Pancreas (tissue), 10 donors: ENCODE data around the gene ABCA10. TPM values are rescaled to one million over a fixed set of nuclear protein-coding genes. Genes with fewer than 3 reads are reported as not detected.

ENCODE experiments used
- ATAC-seq, 4 donors: fragments of 200-7000 bp; cut with Tn5 transposase; one replicate each; pipeline versions ENCODE4 v1.8.0 to v1.9.1; 2020; ENCODE audit warnings: mild to moderate bottlenecking in 4 of 4, moderate library complexity in 4 of 4
- DNase-seq, 6 donors: peaks; one replicate each; pipeline ENCODE4 v3.0.0-alpha.2; 2020
- FAIRE-seq: peaks from 2 replicates; lab custom pipeline; 2012; peaks lifted over from hg19 to GRCh38; lab: Jason Lieb, UNC
- H3K27ac ChIP-seq, 4 donors: fragments of 200-600 bp; sonication (generic); 1 replicate in 3 of 4; 2 replicates in 1 of 4; pipeline versions ENCODE4 v1.5.0 to v1.8.0; 2020
- H3K27me3 ChIP-seq, 4 donors: fragments of 200-600 bp; one replicate each; pipeline ENCODE4 v1.8.0; 2021
- H3K36me3 ChIP-seq, 3 donors: fragments of 200-600 bp; sonication (generic) in 1 of 3; one replicate each; pipeline versions ENCODE4 v1.5.0 to v1.8.0; 2020 to 2021
- H3K4me1 ChIP-seq, 3 donors: fragments of 200-600 bp; one replicate each; pipeline ENCODE4 v1.8.0; 2021
- H3K4me3 ChIP-seq, 4 donors: fragments of 200-600 bp; sonication (generic) in 2 of 4; one replicate each; pipeline versions ENCODE4 v1.5.0 to v1.8.0; 2020 to 2021
- H3K9me3 ChIP-seq, 4 donors: fragments of 200-600 bp; one replicate each; pipeline ENCODE4 v1.8.0; 2021
- WGBS, 2 donors: extraction: QIAGEN DNeasy Blood & Tissue Kit; methylation state at CpG; one replicate each; pipeline ENCODE4 v1.1.7; 2013; 5-methylcytosine and 5-hydroxymethylcytosine counted together
- intact Hi-C, 3 donors: fragments of 100-400 bp; cut with DNase I; formaldehyde crosslinking; loops; one replicate each; pipeline versions ENCODE4 v1.11.1 to v1.14.2; 2022
- microRNA-seq, 2 donors: library from miRNA; unstranded; fragments of <30 nt; microRNA quantifications; one replicate each; pipeline versions ENCODE4 to v1.1.0, GENCODE V29; 2019 to 2020
- polyA plus RNA-seq, 2 donors: library from polyadenylated mRNA; stranded (reverse); fragments of 200-250 nt; gene quantifications; one replicate each; pipeline ENCODE4 v1.2.3, GENCODE V29; 2013
- total RNA-seq, 6 donors: library from RNA; stranded (reverse); fragmentation: NEBNext Ultra II Directional in 4 of 6; extraction: Animal tissue kit (Norgen Biotek cat#: 25700) in 4 of 6; gene quantifications; one replicate each; pipeline versions ENCODE4 v1.2.1 to v1.2.4, GENCODE V29; 2021 to 2023
- TF ChIP-seq, protein P1 (sequence below), 4 donors: fragments of 200-600 bp; sonication (generic) in 3 of 4; IDR thresholded peaks; one replicate each; pipeline versions ENCODE4 v1.5.0 to v1.8.0; 2021; ENCODE audit warnings: antibody characterized with exemption in 4 of 4
- donor health status: healthy with polysubstance abuse.
- donor health status: DM: no; HTN: no; CAD: no; lungs with moderate emphysema.
- donor health status: DM: no; HTN: no; CAD: no.
- donor health status: control.
- donor health status: control.
- donor health status: Bipolar disorder and iron deficiency.
- donor health status: DM: yes; HTN: yes; CAD: no.
- donor health status: DM: no; HTN: no; CAD: no.
- donor health status: DM: no; HTN: no; CAD: no.
- donor health status: DM: yes; HTN: yes; CAD: no.

The ABCA10 gene
- total and polyA plus RNA-seq, 8 donors: 1.6 to 18.5 (median 4.7) TPM

DNA sequence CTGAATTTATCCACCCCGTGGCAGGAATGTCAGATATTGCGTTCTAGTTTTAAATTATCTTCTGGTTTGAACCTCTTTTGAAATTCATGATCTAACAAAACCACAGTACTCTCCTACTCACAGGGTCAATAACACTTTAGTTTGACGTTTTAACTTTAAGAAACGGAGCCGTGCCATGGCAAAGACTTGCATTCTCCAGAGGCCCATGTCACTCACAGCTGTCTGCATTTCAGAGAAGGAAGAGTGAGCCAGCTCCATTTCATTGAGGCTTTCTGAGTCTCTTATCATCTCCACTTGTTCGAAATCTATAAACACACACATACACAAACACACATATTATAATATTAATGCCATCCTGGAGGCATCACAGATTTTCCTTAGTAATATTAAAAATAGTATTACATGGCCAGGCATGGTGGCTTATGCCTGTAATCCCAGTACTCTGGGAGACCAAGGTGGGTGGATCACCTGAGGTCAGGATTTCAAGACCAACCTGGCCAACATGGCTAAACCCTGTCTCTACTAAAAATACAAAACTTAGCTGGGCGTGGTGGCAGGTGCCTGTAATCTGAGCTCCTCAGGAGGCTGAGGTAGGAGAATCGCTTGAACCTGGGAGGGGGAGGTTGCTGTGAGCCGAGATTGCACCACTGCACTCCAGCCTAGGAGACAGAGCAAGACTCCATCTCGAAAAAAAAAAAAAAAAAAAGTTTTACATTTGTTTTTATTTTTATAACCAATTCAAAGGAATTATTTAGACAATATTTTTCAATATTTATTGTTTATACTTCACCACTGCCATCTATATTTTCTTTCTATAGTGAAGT lies 122.5 kb downstream of the ABCA10 start:
- Histone ChIP-seq H3K4me1 (peaks cover 4 to 11% (median 6%) of the 10 kb centered on the region in 3 donors), H3K27ac (peak overlapping the region in 1 of 4 donors; percentile 15), H3K4me3 (no peak overlapping the region), H3K9me3 (no peaks in the 10 kb centered on the region), H3K36me3 (no peaks in the 10 kb centered on the region), H3K27me3 (no peaks in the 10 kb centered on the region)
- TF ChIP-seq, protein P1, sequence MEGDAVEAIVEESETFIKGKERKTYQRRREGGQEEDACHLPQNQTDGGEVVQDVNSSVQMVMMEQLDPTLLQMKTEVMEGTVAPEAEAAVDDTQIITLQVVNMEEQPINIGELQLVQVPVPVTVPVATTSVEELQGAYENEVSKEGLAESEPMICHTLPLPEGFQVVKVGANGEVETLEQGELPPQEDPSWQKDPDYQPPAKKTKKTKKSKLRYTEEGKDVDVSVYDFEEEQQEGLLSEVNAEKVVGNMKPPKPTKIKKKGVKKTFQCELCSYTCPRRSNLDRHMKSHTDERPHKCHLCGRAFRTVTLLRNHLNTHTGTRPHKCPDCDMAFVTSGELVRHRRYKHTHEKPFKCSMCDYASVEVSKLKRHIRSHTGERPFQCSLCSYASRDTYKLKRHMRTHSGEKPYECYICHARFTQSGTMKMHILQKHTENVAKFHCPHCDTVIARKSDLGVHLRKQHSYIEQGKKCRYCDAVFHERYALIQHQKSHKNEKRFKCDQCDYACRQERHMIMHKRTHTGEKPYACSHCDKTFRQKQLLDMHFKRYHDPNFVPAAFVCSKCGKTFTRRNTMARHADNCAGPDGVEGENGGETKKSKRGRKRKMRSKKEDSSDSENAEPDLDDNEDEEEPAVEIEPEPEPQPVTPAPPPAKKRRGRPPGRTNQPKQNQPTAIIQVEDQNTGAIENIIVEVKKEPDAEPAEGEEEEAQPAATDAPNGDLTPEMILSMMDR (IDR thresholded peaks at IDR 0.05): no peak
- FAIRE-seq: no peak
- WGBS, 2 donors: 49 to 52% methylated on average over 10 of the region's 10 CpGs
- peak; percentile 45 to 61 (median 46) for ATAC-seq
- intact Hi-C loops: no loop called here
- DNase-seq: peak in 1 of 6 donors; percentile 13

DNA sequence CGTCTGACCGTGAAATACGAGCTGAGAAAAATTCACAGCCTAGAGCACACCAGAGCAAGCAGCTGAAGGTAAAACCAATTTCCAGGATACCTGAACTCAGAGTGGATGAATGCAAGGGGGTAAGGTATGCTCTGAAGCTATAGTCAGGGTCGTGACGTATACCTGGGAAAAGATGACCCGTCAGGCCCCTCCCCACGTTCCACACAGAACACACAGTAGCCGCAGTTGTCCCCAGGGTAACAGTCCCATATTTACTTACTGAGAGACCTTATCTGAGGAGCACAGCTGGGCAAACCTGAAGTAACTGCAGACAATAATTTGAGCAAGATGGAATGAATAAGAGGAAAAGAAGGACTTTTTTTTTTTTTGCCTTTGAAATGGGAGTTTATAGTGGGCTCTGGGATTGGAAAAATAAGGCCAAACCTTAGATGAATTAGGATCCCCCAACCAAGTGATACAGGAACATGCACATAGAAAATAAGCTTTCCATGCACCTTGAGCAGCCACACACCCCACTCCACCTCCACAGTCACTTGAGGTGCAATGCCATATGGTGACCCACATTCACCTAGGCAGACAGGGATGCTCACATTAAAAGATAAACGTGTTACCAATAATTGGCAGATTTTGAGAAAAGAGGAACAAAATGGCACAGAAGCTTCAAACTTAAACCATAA lies 124.9 kb downstream of the ABCA10 start:
- 41 to 45% methylated on average over 9 of the region's 9 CpGs for WGBS, 2 donors
- Histone ChIP-seq H3K27ac (peak overlapping the region in 2 of 4 donors; percentile 4 to 46), H3K27me3 (no peaks in the 10 kb centered on the region), H3K4me3 (no peak overlapping the region), H3K4me1 (peaks cover 4 to 11% (median 6%) of the 10 kb centered on the region in 3 donors), H3K9me3 (no peaks in the 10 kb centered on the region), H3K36me3 (no peaks in the 10 kb centered on the region)
- intact Hi-C loops: no loop called here
- DNase-seq (peak in 5 of 6 donors; percentile 24 to 76 (median 54)), ATAC-seq (peak; percentile 89 to 93 (median 90)), FAIRE-seq (no peak)
- TF ChIP-seq, protein P1 (IDR thresholded peaks at IDR 0.05): no peak

DNA sequence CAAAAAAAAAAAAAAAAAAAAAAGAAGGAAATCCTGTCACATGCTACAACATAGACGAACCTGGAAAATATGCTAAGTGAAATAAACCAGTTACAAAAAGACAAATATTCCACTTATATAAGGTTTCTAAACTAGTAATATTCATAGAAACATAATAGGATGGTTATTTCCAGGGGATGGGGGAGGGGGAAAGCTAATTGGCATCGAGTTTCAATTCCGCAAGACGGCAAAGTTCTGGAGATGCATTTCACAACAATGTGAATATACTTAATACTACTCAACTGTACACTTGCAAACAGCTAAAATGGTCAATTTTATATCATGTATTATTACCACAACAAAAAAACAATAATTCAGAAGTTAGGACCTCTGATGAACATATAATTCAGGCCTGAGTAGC lies 130.0 kb downstream of the ABCA10 start:
- H3K27ac ChIP-seq: no peak overlapping the region
- intact Hi-C loops: no loop called here

More for the DNA sequence above, 130.0 kb downstream of the ABCA10 start:
- Histone ChIP-seq H3K36me3 (no peaks in the 10 kb centered on the region), H3K27me3 (no peaks in the 10 kb centered on the region), H3K4me1 (peaks cover 0 to 7% (median 0%) of the 10 kb centered on the region in 3 donors), H3K9me3 (no peaks in the 10 kb centered on the region), H3K4me3 (no peak overlapping the region)
- DNase-seq (no peak), FAIRE-seq (no peak), ATAC-seq (no peak)
- TF ChIP-seq, protein P1 (IDR thresholded peaks at IDR 0.05): no peak
- WGBS, 2 donors: 91 to 93% methylated on average over 4 of the region's 4 CpGs

Small RNAs within 50 kb of the gene (microRNA-seq; reads per million reads assigned to microRNA genes)
- 0 reads per million in 2 donors for gene MIR4524A
- gene MIR4524B: 0 reads per million in 2 donors

Other genes starting within 250 kb of the ABCA10 start
- 1 to 10 TPM in 5 of 6 donors, under 1 TPM in 1; 0.76 to 4.5 (median 2.4) TPM for gene ABCA9, start 167.9 kb downstream of the ABCA10 start, total RNA-seq
- gene ABCA9, start 167.9 kb downstream of the ABCA10 start, polyA plus RNA-seq: 1 to 10 TPM; 1.7 to 2.8 TPM
- gene ABCA6, start 86.9 kb downstream of the ABCA10 start, total RNA-seq: 10 to 100 TPM in 1 of 6 donors, 1 to 10 TPM in 4, under 1 TPM in 1; 0.85 to 11.0 (median 4.4) TPM
- 1 to 10 TPM; 3.5 TPM for gene ABCA6, start 86.9 kb downstream of the ABCA10 start, polyA plus RNA-seq
- 10 to 100 TPM; 20.7 to 52.7 (median 37.2) TPM for gene ABCA5, start 98.3 kb upstream of the ABCA10 start, total RNA-seq
- gene ABCA5, start 98.3 kb upstream of the ABCA10 start, polyA plus RNA-seq: 10 to 100 TPM; 55.5 to 55.9 TPM
- gene MAP2K6, start 185.9 kb upstream of the ABCA10 start, total RNA-seq: 10 to 100 TPM in 3 of 6 donors, 1 to 10 TPM in 3; 6.2 to 12.9 (median 10.0) TPM
- gene MAP2K6, start 185.9 kb upstream of the ABCA10 start, polyA plus RNA-seq: 1 to 10 TPM; 6.2 to 6.7 TPM